DMS 273 treated with DMSO at 0.1 percent for 48 hours (cell line): ENCODE data around the gene CLPTM1.
A peak's percentile ranks its signal among the peaks of the same experiment; 100 is the strongest.

ENCODE experiments used
- DNase-seq: peaks from one replicate; lab custom pipeline; 2025; lab: John Stamatoyannopoulos, UW

Gene CLPTM1

GRCh38 chr19:45011959-45012358 lies 56.8 kb downstream of the CLPTM1 start:
- no peak for DNase-seq

GRCh38 chr19:45016388-45017314 lies 61.5 kb downstream of the CLPTM1 start:
- DNase-seq = peak; percentile 70

GRCh38 chr19:45019187-45019586 lies 64.0 kb downstream of the CLPTM1 start:
- DNase-seq = no peak

- no peak for DNase-seq
These were observed 64.9 kb downstream of the CLPTM1 start for GRCh38 chr19:45020071-45020470.

- no peak for DNase-seq
These were observed 66.8 kb downstream of the CLPTM1 start for GRCh38 chr19:45021971-45022370.

GRCh38 chr19:45023048-45023447 lies 67.9 kb downstream of the CLPTM1 start:
- no peak for DNase-seq

- DNase-seq = no peak
These were observed 70.1 kb downstream of the CLPTM1 start for GRCh38 chr19:45025264-45025663.

GRCh38 chr19:45027371-45027770 lies 72.2 kb downstream of the CLPTM1 start:
- DNase-seq = no peak

GRCh38 chr19:45030825-45031224 lies 75.6 kb downstream of the CLPTM1 start:
- DNase-seq = no peak

GRCh38 chr19:45032421-45032820 lies 77.2 kb downstream of the CLPTM1 start:
- no peak for DNase-seq

- DNase-seq = no peak
These were observed 80.6 kb downstream of the CLPTM1 start for GRCh38 chr19:45035755-45036154.

GRCh38 chr19:45037393-45038169 lies 82.4 kb downstream of the CLPTM1 start:
- DNase-seq = no peak

GRCh38 chr19:45038931-45039893 lies 84.0 kb downstream of the CLPTM1 start, which contains the start of gene CLASRP:
CLASRP (plus strand) TSS chr19:45039045; CDS start chr19:45040213, 1,168 bp downstream.
- peak; percentile 41 for DNase-seq

- no peak for DNase-seq
These were observed 85.0 kb downstream of the CLPTM1 start for GRCh38 chr19:45040059-45040771.

GRCh38 chr19:45041125-45041524 lies 85.9 kb downstream of the CLPTM1 start:
- DNase-seq = no peak
